Glomerular visceral epithelial cell (primary cell): ENCODE data around the gene CDX2.

Experiments used
- DNase-seq: peaks from one replicate; pipeline ENCODE4 v3.0.0-alpha.2; 2016; ENCODE audit errors: extremely low spot score

CDX2 gene

DNA sequence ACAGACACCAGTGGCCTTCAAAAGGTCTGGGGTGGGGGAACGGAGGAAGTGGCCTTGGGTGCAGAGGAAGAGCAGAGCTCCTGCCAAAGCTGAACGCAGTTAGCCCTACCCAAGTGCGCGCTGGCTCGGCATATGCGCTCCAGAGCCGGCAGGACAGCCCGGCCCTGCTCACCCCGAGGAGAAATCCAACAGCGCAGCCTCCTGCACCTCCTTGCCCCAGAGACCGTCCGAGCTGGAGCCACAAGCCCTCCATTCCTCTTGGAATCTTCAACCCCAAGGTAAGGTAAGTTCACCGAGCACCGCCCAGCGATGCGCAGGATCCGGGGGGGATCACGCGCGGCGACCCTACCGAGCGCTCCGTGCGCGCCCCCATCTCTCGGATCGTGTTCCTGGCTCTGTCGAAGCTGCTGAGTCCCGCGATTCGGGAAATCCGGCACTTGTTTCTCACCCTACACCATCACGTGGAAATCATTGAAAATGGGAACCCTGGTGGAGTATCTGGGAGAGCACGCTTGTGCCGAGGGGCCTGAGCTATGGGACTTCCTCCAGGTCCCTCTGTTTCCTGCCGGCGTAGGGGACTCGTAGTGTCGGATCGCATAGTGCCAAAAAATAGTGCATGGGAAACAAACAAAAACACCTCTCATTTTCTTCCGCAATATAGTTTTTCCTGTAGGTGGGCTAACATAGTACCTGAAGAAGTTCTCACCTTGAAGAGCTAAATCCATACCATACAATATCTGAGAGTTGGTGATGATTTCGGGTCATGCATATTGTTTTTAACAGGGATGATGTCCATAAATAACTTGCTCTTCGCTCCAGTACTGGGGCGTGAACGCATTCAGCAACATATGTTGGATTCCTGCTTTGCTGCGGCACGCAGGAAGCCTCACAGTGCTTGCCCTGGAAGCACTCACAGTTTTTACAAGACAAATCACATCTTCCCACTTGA, 40.0 kb downstream of the CDX2 start:
- DNase-seq: no peak

DNA sequence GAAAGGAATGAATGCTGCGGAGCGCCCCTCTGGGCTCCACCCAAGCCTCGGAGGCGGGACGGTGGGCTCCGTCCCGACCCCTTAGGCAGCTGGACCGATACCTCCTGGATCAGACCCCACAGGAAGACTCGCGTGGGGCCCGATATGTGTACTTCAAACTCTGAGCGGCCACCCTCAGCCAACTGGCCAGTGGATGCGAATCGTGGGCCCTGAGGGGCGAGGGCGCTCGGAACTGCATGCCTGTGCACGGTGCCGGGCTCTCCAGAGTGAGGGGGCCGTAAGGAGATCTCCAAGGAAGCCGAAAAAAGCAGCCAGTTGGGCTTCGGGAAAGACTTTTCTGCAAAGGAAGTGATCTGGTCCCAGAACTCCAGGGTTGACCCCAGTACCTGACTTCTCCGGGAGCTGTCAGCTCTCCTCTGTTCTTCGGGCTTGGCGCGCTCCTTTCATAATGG, 40.7 kb downstream of the CDX2 start:
- DNase-seq: no peak

DNA sequence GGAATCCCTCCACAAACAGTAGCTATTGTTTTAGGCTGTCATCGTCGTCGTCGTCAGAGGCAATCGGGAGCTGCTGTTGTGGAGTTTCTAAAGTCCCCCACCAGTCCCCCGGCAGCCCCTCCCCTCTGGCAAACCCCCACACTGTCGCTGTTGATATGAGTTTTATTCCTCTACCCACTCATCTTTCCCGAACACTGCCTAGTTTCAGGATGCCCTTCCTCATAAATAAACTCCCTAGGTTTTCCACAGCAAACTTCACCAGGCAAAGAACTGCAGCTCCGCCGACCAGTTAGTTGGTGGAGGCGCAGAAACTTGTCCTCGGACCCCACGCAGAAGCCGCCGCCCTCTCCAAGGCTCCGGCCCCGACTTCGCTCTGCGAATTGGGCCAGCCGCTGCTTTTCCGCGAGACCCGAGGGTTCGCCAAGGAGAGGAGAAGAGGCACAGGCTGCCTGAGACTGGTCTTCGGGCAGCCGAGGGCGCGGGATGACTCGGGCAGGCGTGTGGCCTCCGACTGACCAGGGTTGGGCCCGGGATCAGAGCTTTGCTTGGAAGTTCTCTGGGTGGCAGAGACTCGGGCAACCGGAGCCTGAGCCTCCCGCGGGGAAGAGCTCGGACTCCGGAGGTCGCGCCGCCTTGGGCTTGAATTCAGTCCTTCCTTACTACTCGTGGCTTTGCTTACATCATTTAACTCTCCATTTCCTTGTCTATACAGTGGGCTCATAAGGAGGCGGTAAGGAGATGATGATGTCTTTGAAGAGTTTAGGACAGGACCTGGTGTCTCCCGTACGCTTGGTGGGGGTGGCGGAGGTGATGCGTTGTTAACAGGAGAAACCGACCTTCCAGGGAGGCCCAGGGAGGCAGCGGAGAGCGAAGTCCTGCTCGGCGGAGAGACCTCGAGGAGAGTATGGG, 41.4 kb downstream of the CDX2 start:
- no peak for DNase-seq

DNA sequence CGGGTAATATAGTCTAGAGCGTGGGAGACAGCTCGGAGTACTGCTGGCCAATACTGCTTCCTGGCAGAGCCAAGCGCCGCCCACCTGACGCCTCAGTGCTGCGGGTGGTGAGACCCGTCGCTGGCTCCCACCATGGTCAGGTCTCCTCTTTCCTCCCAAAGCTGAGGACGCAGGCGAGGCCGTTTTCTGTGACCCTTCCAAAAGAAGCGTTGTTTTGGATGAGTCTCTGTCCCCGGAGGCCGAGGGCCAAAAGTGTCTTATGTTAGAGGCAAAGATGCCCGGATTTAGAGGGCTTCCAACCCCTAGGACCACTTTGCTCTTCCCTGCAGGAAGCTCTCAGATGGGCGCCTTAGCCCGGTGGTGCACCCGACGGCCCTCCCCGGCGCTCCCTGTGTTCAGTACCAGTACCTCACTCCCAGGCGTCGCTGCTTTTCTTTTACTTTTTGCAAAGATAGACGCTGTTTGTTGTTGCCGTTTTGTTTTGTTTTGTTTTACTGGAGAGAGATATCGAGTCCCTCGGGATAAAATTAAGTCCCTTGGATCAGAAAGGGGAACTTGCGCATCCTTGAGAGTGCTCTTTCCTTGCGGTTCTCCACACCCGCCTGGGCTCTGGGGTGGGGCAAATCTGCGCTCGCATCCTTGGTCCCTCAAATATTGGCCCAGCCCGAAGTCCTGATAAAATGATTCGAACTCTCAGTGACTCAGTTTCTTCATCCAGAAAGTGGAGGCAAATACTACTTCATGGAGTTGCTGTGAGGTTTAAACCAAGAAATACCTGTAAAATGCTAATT, 42.3 kb downstream of the CDX2 start:
- DNase-seq: no peak

DNA sequence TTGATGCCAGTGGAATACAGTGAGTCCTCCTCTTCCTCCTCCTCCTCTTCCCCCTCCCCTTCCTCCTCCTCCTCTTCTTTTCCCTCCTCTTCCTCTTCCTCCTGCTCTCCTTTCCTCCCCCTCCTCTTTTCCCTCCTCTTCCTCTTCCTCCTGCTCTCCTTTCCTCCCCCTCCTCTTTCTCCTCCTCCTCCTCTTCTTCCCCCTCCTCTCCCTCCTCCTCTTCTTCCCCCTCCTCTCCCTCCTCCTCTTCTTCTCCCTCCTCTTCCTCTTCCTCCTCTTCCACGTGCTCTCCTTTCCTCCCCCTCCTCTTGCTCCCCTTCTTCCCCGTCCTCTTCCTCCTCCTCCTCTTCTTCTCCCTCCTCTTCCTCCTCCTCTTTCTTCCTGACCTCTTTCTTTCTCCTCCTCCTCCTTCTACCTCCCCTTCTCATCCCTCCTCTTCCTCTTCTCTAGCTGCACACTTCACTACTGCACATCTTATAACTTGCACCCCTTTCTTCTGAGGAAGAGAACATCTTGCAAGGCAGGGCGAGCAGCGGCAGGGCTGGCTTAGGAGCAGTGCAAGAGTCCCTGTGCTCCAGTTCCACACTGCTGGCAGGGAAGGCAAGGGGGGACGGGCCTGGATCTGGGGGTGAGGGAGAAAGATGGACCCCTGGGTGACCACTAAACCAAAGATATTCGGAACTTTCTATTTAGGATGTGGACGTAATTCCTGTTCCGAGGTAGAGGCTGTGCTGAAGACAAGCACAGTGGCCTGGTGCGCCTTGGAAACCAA, 43.7 kb downstream of the CDX2 start:
- no peak for DNase-seq

DNA sequence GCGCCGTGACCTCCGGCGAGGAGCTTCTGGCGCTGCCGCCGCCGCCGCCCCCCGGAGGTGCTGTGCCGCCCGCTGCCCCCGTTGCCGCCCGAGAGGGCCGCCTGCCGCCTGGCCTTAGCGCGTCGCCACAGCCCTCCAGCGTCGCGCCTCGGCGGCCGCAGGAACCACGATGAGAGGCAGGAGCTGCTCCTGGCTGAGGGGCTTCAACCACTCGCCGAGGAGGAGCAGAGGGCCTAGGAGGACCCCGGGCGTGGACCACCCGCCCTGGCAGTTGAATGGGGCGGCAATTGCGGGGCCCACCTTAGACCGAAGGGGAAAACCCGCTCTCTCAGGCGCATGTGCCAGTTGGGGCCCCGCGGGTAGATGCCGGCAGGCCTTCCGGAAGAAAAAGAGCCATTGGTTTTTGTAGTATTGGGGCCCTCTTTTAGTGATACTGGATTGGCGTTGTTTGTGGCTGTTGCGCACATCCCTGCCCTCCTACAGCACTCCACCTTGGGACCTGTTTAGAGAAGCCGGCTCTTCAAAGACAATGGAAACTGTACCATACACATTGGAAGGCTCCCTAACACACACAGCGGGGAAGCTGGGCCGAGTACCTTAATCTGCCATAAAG, 44.5 kb downstream of the CDX2 start:
- no peak for DNase-seq

DNA sequence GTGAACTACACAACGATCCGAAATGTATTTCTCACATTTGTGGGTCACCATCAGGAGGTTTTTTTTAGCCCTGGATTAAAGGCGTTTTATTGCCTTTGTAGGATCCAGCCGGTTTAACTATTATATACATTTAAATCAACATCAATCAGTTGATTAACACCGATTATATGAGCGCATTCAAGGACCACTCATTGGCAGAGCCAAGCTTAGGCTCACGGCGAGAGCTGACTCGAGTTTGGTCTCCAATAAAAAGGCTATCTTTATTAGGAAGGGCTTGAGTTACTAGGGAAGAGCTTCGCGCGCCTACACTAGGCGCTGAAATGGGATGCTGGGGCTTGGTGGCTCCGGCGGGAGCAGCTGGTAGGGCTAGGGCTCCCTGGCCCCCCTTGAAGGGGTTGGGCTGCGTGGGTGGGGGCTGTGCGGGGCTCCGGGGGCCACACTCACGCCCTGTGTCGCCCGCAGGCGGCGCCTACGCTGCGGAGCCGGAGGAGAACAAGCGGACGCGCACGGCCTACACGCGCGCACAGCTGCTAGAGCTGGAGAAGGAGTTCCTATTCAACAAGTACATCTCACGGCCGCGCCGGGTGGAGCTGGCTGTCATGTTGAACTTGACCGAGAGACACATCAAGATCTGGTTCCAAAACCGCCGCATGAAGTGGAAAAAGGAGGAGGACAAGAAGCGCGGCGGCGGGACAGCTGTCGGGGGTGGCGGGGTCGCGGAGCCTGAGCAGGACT, 45.2 kb downstream of the CDX2 start:
- no peak for DNase-seq

DNA sequence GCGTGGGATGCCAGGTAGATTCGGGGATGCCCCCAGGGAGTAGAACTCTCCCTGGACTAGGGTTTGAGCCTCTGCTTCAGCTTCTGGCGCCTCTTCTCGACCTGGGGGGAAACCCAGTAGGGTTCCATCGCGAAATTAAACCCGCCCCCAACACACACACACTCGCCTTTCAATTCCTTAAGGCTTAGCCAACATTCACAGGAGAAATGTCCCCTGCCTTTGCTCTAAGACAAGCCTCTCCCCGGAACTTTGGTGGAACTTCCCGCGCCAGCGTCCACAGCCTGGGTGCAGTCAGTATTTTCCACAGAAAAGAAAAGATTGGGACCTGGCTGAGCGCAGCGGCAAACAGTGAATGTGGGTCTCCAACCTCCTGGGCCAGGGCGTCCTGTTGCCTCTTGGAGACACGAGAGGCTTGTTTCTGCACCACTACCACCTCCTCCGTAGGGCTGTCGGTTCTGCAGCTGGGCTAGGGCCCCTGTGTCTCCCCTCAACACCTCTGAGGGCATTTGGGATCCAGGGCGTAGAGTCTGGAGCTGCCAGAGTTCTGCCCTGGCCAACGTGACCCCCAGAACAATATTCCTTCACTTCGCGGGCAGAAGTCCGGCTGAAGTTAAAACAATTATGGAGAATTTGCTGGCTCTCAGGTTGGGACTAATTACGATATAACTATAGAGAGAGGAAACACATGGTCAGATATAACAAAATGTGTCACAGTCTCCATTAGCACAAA, 46.1 kb downstream of the CDX2 start:
- DNase-seq: no peak

DNA sequence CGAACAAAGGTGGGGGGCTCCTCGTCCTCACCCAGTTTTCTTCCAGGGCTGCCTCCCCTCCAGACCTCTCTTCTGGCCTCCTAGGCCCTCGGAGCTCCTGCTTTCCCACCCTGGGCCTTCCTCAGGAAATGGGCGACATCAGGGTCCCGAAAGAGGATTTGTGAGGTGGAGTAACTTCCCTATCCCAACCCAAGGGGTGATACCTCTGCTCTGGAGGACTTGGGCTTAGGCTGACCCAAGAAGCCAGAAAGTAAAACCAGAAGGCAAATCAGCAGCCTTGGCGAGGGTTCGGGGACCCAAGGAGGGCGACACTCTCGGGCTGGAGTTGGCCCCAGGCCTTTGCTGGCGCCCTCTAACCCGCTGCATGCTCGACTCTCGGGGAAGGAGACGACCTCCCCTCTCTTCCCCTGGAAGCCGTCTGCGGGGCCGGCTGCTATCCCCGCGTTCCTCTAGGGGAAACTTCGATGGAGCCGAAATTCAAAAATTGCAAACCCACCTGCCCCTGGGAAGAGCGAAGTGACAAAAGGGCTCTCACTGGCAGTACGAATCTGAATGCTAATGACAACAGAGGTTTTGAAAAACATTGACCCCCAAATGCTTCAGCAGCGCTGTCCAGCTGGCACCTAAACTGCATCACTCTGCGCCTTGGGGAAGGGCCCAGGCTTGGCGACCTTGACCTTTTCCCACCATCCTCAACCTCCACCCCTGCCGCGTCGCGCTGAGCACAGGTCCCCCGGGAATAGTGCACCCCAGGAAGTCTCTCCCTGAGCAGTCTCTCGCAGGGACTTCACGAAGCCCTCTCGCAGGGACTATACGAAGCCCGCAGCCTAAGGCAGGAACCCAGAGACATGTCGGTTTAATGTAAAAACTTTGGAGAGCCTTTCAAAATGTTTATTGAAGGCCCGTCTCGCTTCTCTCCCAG, 46.9 kb downstream of the CDX2 start:
- no peak for DNase-seq

DNA sequence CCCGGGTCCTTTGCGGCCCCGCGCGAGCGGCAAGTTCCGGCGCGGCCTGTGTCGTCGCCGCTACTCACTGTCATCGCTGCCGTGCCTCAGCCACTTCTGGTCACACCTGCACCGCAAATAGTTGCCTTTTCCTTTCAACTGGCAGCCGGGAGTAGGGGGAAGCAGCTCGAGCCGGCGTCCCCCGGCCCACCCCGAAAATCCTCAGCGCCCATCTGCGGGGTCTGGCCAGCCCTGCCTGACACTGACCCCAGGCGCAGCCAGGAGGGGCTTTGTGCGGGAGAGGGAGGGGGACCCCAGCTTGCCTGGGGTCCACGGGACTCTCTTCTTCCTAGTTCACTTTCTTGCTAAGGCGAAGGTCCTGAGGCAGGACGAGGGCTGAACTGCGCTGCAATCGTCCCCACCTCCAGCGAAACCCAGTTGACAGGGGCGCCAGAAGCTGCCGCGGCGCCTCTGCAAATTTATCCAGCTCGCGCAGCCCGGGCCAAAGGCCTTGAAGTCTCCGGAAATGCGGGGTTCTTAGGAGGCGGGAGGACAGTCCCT, 47.6 kb downstream of the CDX2 start:
- DNase-seq: no peak

DNA sequence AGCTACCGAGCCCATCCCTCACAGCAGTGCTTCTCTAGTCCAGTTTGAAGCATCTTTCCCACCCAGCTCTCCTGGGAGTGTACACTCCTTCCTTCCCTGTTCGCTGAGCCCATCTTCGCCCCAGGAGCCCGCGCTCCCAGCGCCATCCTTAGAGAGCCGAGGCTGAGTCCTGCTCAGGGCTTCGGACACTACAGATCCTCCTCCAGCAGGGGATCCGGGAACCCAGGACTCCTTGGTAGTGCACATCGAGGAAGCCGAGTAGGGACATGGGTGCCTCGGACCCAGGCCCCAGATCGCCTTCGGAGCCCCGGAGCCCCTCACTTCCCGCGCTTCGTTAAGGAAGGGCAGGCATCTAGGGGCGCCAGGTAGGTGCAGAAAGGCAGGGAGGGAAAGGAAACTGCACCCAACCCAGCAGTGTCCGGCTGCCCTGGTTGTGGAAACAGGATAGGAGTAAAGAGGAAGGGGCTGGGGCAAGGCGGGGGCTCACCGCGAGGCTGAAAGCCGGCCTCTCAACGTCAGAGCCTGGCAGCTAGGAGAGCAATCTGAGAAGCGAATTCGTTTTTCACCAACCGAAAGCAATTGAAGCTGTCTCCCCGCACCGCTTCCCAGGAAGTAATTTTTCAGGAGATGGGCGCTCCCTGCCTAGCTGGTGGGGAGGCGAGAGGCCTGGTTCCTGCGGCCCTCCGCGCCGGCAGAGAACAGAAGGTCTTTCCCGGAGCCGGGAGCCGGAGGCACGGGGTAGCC, 48.3 kb downstream of the CDX2 start:
- no peak for DNase-seq

DNA sequence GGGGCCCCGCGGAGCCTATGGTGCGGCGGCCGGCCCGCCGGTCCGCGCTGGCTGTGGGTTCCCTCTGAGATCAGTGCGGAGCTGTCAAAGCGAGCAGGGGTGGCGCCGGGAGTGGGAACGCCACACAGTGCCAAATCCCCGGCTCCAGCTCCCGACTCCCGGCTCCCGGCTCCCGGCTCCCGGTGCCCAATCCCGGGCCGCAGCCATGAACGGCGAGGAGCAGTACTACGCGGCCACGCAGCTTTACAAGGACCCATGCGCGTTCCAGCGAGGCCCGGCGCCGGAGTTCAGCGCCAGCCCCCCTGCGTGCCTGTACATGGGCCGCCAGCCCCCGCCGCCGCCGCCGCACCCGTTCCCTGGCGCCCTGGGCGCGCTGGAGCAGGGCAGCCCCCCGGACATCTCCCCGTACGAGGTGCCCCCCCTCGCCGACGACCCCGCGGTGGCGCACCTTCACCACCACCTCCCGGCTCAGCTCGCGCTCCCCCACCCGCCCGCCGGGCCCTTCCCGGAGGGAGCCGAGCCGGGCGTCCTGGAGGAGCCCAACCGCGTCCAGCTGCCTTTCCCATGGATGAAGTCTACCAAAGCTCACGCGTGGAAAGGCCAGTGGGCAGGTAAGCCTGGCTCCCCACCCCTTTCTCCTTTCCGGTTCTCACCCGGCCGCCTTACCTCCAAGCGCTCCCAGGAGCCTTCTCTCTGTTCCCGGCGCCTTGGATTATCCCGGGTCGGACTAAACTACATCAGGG, 49.0 kb downstream of the CDX2 start, which contains the start of gene PDX1:
PDX1 (plus strand) TSS at position 67 of the 743 bp plus-strand sequence; CDS start at position 206, 139 bp downstream.
- DNase-seq: no peak

DNA sequence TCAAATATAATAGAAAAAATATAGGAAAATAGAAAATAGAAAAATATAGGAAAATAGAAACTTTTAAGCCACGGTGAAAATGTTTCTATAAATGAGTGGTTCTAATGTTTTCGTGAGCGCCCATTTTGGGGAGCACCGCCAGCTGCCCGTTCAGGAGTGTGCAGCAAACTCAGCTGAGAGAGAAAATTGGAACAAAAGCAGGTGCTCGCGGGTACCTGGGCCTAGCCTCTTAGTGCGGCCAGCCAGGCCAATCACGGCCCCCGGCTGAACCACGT, 49.5 kb downstream of the CDX2 start:
- no peak for DNase-seq

DNA sequence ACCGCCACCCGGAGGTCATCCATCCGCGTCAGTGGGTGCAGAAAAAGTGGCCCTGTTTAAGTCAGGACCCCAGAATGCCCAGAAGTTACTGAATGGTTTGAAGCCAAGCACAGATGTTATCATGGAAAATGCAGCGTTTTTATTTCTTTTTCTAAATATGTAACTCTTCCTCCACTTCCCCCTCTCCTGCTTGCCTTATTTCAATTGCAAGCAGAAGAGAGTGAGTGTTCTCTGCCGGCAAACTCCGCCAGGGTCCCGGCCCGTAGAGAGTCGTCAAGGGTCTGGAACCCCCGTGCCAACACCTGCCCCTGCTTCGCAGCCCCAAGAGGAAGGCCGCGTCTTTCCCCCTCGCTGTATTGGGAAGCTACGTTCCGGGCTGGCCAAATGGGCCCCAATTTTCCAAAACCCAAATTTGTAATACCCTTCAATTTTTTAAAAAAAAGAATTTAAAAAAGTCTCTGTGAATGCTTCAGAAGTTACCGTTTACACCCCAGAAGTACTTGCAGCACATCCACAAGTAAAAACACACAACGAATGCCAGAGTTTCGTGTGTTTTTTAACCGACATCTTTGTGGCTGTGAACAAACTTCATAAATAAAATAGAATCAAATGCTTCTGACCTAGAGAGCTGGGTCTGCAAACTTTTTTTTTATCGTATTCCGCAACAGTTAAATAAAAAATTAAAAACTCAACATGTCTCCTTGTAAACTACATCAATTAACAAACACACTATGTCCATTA, 50.0 kb downstream of the CDX2 start:
- no peak for DNase-seq

DNA sequence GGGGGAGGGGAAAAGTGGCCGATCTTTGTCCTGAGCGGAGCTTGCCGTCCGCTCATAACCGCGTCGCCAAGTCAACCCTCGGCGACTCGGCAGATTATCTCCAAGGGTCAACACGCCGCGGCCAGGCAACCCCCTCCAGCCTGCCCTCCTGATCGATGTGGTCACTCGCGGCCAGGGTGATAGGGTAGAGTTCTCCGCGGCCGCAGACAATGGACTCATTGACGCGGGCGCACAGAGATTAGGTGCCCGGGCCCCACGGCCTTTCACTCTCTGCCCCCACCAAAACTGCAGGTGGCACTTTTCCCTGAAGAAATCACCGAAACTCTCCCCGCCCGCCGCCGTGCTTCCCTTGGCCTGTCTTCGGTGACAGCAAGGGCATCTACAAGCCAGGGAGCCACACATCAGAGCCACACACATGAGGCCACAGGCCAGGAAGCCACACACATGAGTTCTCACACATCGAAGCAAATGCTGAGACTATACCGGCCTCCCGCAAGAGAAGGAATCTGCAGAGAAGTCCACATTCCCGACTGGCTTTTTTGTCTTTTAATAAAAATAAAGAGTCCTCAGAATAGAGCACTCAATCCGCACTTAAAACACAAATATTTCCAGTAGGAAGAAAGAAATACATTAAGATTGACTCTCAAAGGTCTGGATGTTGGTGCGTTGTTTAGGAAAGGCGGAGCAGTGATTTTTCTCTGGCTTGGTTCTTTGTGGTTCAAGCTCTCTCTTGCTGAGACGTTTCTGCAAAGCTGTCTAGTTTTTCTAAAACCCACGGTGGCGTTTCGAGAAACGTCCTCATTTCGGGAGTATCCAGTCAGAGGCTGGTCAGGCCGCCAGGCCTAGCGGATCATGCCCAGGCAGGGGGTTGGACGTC, 50.8 kb downstream of the CDX2 start:
- no peak for DNase-seq
